Sigmoid colon (tissue), 4 donors: ENCODE data around the gene KRTAP1-3.
"Not testable (repeated sequence)": the region's sequence is repeated elsewhere in the genome, so short reads cannot be mapped to it uniquely, and the experiment has no call there.

Experiments
- CTCF ChIP-seq, 4 experiments: fragments of 450-650 bp in 3 of 4; fragments of 200-600 bp in 1 of 4; IDR thresholded peaks; one replicate each; pipeline ENCODE4 v1.5.1; 2016 to 2019; ENCODE audit warnings: antibody characterized with exemption in 4 of 4, mild to moderate bottlenecking in 3 of 4, moderate library complexity in 2 of 4
- POLR2A ChIP-seq, 2 donors: fragments of 450-650 bp; IDR thresholded peaks; one replicate each; pipeline ENCODE4 v1.6.1; 2016; ENCODE audit warnings: antibody characterized with exemption in 2 of 2, mild to moderate bottlenecking in 2 of 2, moderate library complexity in 2 of 2
- POLR2AphosphoS5 ChIP-seq, 4 donors: sonication (generic); formaldehyde crosslinking; IDR thresholded peaks; one replicate each; pipeline ENCODE4 v1.6.1; 2017; ENCODE audit warnings: antibody characterized with exemption in 4 of 4

GRCh38 chr17:41065016-41065689, 30.5 kb upstream of the KRTAP1-3 start:
- TF ChIP-seq POLR2A, CTCF, POLR2AphosphoS5 (IDR thresholded peaks at IDR 0.05): not testable (repeated sequence)
